Renal pelvis (tissue), 4 donors: ENCODE measurements around the gene PCCA. TPM values are rescaled to one million over a fixed set of nuclear protein-coding genes. Genes with fewer than 3 reads are reported as not detected.
"Not testable (repeated sequence)": the region's sequence is repeated elsewhere in the genome, so short reads cannot be mapped to it uniquely, and the experiment has no call there.

Source experiments
- DNase-seq: peaks from one replicate; pipeline ENCODE4 v3.0.0-alpha.2; 2013
- polyA plus RNA-seq, 3 donors: library from polyadenylated mRNA; unstranded; fragments of 120-200 nt; gene quantifications; one replicate each; pipeline ENCODE4 v1.2.1, GENCODE V29; 2013; ENCODE audit not compliant: insufficient read length in 3 of 3

PCCA gene
- polyA plus RNA-seq, 3 donors, result 49.0 to 53.6 (median 51.0) TPM

GRCh38 chr13:100301418-100301817, 212.5 kb downstream of the PCCA start:
- DNase-seq, result no peak

- DNase-seq, result no peak
Observed at GRCh38 chr13:100302391-100302790, 213.5 kb downstream of the PCCA start.

- no peak for DNase-seq
Observed at GRCh38 chr13:100304229-100304628, 215.3 kb downstream of the PCCA start.

- DNase-seq, result no peak
Observed at GRCh38 chr13:100305398-100305797, 216.5 kb downstream of the PCCA start.

- no peak for DNase-seq
Observed at GRCh38 chr13:100306030-100306429, 217.1 kb downstream of the PCCA start.

- DNase-seq, result no peak
Observed at GRCh38 chr13:100306434-100306999, 217.6 kb downstream of the PCCA start.

- no peak for DNase-seq
Observed at GRCh38 chr13:100314132-100314910, 225.4 kb downstream of the PCCA start.

- DNase-seq, result no peak
Observed at GRCh38 chr13:100315522-100315921, 226.6 kb downstream of the PCCA start.

- DNase-seq, result not testable (repeated sequence)
Observed at GRCh38 chr13:100318473-100318872, 229.6 kb downstream of the PCCA start.

- no peak for DNase-seq
Observed at GRCh38 chr13:100323937-100324336, 235.0 kb downstream of the PCCA start.

- no peak for DNase-seq
Observed at GRCh38 chr13:100330662-100331061, 241.8 kb downstream of the PCCA start.

- DNase-seq, result no peak
Observed at GRCh38 chr13:100333141-100333540, 244.2 kb downstream of the PCCA start.

- DNase-seq, result peak; percentile 8
Observed at GRCh38 chr13:100334214-100334613, 245.3 kb downstream of the PCCA start.

GRCh38 chr13:100336795-100337516, 248.1 kb downstream of the PCCA start:
- no peak for DNase-seq

GRCh38 chr13:100338275-100338674, 249.4 kb downstream of the PCCA start:
- DNase-seq, result no peak

GRCh38 chr13:100339411-100339940, 250.6 kb downstream of the PCCA start:
- no peak for DNase-seq

GRCh38 chr13:100340865-100341264, 252.0 kb downstream of the PCCA start:
- DNase-seq, result no peak

GRCh38 chr13:100341327-100341726, 252.4 kb downstream of the PCCA start:
- no peak for DNase-seq

GRCh38 chr13:100344544-100344943, 255.7 kb downstream of the PCCA start:
- no peak for DNase-seq

- no peak for DNase-seq
Observed at GRCh38 chr13:100347968-100348367, 259.1 kb downstream of the PCCA start.

GRCh38 chr13:100349594-100349993, 260.7 kb downstream of the PCCA start:
- DNase-seq, result peak; percentile 11

- no peak for DNase-seq
Observed at GRCh38 chr13:100350601-100351000, 261.7 kb downstream of the PCCA start.

- DNase-seq, result no peak
Observed at GRCh38 chr13:100356426-100356825, 267.5 kb downstream of the PCCA start.
